GM18907 (cell line): ENCODE results near the gene LAMB2.

Experiments used
- ATAC-seq: cut with Tn5 transposase; IDR thresholded peaks from one replicate; pipeline ENCODE4 v1.9.1; 2021; ENCODE audit warnings: mild to moderate bottlenecking, moderate library complexity; ENCODE audit not compliant: unreplicated experiment

LAMB2 gene

DNA sequence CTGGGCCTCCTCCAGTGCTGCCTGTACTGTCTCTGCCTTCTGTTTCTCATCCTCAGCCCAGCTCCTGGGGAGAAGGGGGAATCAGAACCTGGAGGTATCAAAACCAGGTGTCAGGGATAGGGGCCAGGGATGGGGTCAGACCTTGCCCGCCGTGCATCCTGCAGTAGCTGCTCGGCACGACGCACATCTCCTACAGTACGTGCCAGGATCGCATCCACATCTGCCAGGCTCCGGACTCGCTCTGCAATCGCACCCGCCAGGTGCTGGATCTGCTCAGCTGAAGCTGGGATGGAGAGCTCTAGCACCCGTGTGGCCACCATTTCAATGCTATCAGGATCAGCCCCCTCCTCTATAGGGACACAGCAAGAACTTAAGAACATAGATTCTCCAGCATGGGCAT lies 10.8 kb downstream of the LAMB2 start:
- ATAC-seq, result no peak

- ATAC-seq, result no peak
These were observed 11.6 kb downstream of the LAMB2 start for GRCh38 chr3:49121132-49121736.

- ATAC-seq, result peak; percentile 82
These were observed 12.3 kb downstream of the LAMB2 start, which contains the start of gene USP19 for GRCh38 chr3:49120438-49121131. Gene USP19, minus strand, starts transcription at chr3:49120823. Its CDS starts 1,678 bp downstream, at chr3:49119145.

GRCh38 chr3:49120096-49120437 lies 12.8 kb downstream of the LAMB2 start:
- peak; percentile 1 for ATAC-seq

DNA sequence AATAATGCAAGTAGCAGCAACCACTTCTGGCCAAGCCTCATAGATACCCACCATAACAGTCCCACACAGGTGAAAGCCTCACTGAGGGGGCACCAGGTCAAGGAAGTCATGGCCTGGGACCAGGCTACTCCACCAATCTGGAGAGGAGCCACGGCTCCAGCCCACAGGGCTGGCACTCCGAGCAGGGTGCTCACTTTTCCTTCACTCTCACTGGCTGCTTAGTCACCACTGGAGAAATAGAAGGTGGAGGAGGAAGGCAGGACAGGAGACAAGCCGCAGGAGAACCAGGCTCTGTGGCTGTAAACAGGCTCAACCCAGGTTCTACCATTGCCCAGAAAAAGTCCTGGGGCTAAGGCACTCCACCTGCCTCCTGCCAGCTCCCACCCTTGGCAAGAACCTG lies 13.4 kb downstream of the LAMB2 start:
- ATAC-seq, result no peak

DNA sequence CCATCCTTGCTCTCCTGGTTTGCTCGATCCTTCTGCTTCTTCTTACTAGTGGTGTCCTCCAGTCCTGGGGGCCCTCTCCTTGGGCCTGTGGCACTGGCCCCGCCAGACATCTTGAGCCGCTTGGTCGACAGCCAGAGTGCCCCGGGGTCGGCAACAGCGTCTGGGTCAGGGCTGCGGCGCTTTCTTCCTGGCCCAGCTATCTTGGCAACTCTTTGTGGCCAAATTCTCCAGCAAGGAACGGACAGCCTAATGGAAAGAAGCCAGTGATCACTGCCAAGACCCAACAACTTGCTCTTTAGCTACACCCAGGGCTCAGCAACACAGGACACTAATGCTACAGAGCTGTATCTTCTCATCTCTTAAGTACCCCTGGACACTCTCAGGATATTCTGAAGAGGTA lies 13.8 kb downstream of the LAMB2 start:
- no peak for ATAC-seq

DNA sequence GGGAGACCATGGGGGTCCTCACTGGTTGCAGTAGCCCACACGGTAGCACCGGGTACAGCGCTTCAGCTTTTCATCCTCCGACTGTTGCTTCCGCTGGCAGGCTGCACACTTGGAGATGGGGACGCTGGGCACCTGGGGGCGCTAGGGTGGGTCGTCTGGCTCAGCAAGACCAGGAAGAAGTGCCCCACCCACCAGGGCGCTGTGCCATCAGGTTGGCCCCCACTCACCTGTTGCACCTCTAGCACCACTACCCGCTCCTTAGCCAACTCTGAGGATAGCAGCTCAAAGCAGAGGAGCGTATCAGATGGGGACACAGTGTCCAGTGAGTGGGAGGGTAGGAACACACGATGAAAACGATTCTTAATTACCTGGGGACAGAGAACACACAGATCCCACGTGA lies 20.6 kb downstream of the LAMB2 start:
- ATAC-seq, result no peak

DNA sequence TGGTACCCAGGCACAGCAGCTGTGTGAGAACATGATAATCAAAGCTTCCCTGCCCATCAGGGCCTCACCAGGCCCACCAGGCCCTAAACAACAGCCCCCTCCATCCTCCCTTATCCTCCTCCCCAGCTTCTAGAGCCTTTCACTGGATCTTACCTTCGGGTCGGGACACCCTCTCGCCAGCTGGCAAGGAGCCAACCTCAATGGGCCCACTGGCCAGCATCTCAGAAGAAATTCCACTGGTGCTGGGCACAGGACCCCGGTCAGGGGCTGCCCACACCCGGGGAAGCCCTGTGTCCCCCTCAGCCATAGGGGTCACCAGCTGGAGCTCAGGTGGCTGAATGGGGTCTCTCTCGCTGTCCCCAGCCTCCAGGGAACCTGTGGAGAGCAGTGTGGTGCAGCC lies 21.5 kb downstream of the LAMB2 start:
- ATAC-seq, result no peak

DNA sequence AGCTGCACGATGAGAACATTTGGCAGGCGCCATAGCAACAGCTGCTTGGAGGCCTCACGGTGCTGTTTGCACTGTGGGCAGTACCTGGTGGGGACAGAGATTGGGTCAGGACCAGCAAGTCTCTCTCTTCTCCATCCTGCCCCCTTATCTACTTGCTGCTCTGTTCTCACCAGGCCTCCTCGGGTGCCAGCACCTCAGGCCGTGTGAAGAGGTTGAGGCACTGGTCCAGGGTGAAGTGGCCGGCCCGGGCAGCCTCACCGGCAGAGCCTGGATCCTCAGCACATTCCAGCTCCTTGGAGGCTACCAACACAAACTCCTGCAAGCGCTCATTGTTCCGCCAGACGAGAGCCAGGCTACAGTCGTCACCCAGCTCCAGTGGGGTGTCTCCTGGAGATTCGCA lies 22.1 kb downstream of the LAMB2 start:
- no peak for ATAC-seq

DNA sequence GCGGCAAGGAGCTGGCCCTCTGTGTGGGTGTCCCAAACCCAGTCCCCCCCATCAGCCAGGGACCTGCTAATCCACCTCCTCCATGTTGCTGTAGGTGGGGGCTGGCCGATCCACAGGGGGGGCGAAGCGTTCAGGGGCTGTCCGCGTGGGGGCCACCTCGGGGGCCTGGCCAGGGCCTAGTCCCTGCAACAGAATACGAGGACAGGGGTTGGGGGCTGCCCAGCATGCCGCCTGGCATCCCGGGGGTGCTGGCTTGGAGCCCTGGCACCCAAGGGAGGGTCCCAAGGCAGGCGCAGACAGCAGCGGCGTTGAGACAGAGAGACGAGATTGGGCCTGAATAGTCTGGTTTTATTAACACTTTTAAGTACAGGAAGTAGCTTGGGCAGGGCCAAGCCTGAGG lies 24.5 kb downstream of the LAMB2 start:
- no peak for ATAC-seq

- ATAC-seq, result peak; percentile 75
These were observed 28.2 kb downstream of the LAMB2 start, which contains the start of gene QARS1 for GRCh38 chr3:49104427-49105291. Gene QARS1, minus strand, starts transcription at chr3:49104757. Its CDS starts 24 bp downstream, at chr3:49104733.

- no peak for ATAC-seq
These were observed 28.8 kb downstream of the LAMB2 start for GRCh38 chr3:49104052-49104426.

GRCh38 chr3:49100046-49100615 lies 32.7 kb downstream of the LAMB2 start:
- no peak for ATAC-seq

DNA sequence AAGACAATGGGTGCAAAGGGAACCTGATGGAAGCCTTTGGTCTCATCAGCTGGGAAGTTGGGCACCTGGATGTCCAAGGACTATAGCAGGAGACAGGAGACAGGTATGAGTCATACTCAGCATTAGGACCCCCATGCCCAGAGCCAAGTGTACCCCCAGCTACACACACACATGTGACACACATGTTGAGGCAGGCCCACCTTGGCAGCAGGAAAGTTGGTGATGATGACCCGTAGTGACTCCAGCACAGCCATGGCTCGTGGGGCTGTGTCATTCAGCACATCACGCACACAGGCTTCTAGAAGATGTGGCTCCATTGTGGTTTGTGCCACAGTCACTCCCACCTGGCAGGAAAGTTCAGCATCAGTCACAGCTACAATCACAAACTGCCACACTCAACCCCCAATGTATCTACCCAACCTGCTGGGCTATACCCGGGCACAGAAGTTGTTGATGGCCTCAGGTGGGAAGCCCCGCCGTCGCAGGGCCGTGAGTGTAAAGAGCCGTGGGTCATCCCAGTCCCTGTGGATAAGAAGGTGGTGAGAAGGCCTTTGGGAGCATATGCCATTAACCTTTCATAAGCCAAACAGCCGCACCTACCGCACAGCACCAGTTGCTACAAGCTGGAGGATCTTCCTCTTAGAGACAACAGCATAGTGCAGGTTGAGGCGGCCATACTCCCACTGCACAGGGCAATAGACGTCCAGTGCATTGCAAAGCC lies 33.8 kb downstream of the LAMB2 start:
- ATAC-seq, result no peak

GRCh38 chr3:49098429-49098828 lies 34.4 kb downstream of the LAMB2 start:
- ATAC-seq, result no peak

DNA sequence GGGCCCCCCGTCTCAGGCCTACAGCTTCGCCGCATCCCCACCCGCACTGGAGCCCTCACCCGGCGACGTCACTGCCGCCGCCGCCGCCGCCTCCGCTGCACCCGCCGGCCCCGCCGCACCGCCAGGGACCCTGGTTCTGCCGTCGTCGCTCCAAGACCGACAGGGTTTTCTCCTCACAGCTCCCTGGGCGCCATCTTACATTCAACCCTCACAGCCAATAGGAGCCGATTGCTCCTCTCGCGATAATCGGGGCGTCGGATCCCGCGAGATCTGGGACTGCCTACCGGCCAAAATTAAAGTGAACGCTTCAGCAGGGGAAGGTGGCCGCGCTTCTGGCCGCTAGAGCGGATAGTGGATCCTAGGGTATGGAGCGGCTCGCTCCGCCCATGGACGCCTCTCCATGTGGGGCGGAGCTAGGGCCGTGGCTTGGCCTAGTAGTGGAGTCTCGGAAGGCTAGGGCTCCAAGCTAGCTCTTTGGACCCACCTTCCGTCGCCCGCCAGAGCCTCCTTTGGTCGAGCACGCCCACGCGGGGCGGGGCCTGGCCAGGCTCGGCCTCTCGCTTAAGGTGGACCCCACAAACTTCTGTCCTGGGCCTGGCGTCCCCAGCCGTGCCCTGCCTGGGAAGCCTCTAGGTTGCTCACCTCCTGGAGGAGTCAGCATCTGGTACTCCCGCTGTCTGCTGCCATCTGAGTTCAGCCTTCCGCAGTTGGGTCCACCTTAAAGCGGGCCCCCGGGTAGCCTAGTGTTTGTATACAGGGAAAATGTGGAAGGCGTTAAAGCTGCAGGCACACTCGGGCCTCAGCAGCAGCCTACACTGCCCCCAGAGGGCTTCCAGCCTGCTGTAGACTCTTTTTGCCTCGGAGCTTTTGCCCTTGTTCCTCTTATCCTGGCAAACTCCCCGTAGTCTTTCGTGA lies 38.7 kb downstream of the LAMB2 start, which contains the start of gene QRICH1:
TSS of gene QRICH1 (minus strand) at position 219 of the 915 bp plus-strand sequence. CDS start 17,054 bp downstream, outside the sequence.
- peak; percentile 79 for ATAC-seq

- ATAC-seq, result peak; percentile 41
These were observed 39.7 kb downstream of the LAMB2 start for GRCh38 chr3:49092938-49093852.

GRCh38 chr3:49081429-49081828 lies 51.4 kb downstream of the LAMB2 start:
- no peak for ATAC-seq

- no peak for ATAC-seq
These were observed 53.6 kb downstream of the LAMB2 start for GRCh38 chr3:49079270-49079669.
